ENCODE results near the gene NOSTRIN.
"Not testable (repeated sequence)": the region's sequence is repeated elsewhere in the genome, so short reads cannot be mapped to it uniquely, and the experiment has no call there.

NOSTRIN gene

GRCh38 chr2:168790226-168790902, 12.1 kb upstream of the NOSTRIN start:
- DNase-seq = no peak

GRCh38 chr2:168791140-168791539, 11.3 kb upstream of the NOSTRIN start:
- not testable (repeated sequence) for DNase-seq

GRCh38 chr2:168793596-168793995, 8.8 kb upstream of the NOSTRIN start:
- DNase-seq = no peak

GRCh38 chr2:168794968-168795367, 7.5 kb upstream of the NOSTRIN start:
- DNase-seq = no peak

- DNase-seq = no peak
These were observed 6.3 kb upstream of the NOSTRIN start for GRCh38 chr2:168796090-168796577.

DNA sequence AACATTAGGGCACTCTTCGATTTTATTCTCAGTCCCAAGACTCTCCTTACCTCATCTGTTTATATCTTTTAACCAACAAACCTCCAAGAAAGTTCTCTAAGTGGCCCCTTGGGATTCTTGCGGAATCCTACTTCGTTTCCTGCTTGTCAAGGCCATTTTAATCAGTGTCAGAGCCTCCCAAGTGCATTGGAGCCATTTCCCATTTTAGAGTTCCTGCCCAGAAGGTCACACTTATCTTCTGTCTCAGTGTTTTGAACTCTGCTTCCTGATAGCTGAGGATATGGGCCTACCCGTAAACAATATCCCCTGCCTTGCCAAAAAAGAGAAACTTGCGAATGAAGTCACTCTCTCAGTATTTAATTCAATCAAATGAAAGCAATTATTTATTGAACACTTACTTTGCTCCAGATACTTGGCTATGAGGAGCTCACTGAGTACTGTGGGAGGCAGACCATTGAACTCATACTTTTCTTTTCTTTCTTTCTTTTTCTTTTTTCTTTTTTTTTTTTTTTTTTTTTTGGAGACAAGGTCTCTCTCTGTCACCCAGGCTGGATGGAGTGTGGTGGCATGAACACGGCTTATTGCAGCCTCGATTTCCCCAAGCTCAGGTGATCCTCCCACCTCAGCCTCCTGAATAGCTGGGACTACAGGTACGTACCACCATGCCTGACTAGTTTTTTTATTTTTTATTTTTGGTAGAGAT, 5.7 kb upstream of the NOSTRIN start:
- no peak for DNase-seq

DNA sequence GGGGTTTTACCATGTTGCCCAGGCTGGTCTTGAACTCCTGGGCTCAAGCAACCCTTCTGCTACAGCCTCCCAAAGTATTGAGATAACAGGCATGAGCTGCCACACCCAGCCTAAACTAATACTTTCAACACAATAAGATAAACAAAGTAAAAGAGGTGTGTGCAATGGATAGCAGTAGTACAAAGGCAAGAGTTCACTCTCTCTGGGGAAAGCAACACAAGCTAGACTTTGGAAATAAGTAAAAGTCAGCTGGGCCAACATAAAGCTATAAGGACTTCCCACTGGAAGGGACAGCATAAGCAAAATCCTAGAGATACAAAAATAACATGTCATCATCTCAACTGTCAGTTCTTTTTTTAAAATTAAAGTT, 5.2 kb upstream of the NOSTRIN start:
- DNase-seq = no peak

DNA sequence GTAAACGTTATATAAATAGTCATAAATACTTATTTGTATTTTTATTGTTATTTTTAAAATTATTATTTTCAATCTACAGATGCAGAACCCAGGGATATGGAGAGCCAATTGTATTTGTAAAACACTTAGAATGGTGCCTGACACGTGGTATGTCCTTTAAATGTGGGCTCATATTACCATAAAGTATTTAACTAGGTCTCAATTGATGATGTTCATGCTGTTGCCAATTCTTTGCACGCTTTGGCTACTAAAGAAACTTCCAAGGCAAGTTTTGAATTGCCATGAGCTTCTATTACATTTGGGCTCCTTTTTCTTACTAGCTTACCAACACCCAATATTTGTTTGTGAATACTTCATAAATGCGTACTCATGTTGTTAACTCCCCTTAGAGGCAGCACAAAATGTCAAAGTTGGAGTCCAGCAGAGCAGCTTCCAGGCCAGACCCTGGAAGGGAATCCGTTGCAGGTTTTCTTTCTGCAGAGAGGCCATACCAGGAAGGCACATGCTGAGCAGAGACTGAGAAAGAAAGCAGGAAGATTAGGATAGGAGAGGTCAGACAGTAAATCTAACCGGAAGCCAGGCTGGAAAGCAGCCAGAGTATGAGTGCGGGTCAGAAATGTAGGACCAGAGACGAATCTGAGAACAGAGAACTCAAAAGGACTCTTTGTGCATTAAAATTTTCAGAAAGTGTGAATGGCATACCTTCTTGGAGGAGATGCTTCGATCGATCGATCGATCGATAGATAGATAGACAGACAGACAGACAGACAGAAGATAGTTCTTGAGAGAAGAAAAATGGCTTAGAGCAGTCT, 4.2 kb upstream of the NOSTRIN start:
- no peak for DNase-seq

- DNase-seq = no peak
These were observed 3.5 kb upstream of the NOSTRIN start for GRCh38 chr2:168798888-168799410.

- no peak for DNase-seq
These were observed 966 bp upstream of the NOSTRIN start for GRCh38 chr2:168801471-168801870.

GRCh38 chr2:168802859-168803725, 655 bp downstream of the NOSTRIN start:
- no peak for DNase-seq

GRCh38 chr2:168804214-168804613, 1.8 kb downstream of the NOSTRIN start:
- no peak for DNase-seq

DNA sequence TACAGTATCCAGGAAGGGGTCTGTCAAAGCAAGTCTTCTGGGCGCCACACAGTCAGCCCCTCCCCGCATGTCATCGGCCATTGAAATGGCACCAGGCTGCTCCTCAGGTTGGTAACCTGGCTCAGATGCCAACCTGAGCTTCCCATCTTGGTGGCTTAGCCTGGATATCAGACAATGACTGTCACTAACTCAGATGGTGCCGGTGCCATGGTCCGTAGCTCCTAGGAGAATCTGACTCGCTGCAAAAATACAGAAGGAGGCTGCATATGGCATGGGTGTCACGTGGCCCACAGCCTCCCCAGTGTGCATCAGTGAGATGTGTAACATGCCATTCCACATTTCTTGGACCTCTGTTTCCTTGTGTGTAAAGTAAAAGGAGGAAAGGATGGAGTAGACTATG, 3.2 kb downstream of the NOSTRIN start:
- DNase-seq = no peak

GRCh38 chr2:168809537-168809936, 7.1 kb downstream of the NOSTRIN start:
- DNase-seq = no peak

DNA sequence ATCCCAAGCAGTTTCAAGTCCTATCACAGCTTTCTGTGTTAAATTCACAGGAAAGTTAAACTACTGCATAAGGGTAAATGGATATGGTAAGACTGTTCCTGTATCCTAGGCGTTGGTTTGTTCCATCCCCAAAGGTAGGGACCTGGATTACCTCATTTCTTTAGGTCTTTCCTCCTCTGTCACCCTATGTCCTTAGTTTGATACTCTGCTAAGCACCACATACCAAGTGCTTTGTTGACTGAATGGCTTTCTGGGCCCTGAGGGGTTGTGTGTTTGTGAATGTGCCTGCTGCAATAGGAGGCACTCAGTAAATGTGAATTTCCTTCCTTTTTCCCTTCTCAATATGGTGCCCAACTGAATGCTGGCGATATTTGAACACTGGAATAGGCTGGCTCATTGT, 7.8 kb downstream of the NOSTRIN start:
- DNase-seq = no peak

GRCh38 chr2:168811696-168812095, 9.3 kb downstream of the NOSTRIN start:
- DNase-seq = no peak

DNA sequence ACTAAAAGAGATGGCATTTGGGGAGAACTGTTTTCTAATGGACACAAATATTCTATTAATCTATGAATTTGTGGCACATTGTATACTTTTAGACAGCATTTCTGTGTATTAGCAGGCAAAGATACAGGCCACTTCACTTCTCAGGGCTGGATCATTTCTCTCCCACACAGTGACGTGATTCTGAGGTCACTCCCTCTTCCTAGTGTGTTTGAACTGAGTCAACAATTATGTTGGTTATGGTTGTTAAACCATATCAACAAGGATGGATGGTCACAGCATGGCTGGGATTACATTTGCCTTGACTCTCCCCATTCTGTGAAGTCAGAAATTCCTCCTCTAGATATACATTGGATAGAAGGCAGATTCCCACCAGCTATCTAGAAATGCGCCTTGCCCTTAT, 11.6 kb downstream of the NOSTRIN start:
- DNase-seq = no peak

DNA sequence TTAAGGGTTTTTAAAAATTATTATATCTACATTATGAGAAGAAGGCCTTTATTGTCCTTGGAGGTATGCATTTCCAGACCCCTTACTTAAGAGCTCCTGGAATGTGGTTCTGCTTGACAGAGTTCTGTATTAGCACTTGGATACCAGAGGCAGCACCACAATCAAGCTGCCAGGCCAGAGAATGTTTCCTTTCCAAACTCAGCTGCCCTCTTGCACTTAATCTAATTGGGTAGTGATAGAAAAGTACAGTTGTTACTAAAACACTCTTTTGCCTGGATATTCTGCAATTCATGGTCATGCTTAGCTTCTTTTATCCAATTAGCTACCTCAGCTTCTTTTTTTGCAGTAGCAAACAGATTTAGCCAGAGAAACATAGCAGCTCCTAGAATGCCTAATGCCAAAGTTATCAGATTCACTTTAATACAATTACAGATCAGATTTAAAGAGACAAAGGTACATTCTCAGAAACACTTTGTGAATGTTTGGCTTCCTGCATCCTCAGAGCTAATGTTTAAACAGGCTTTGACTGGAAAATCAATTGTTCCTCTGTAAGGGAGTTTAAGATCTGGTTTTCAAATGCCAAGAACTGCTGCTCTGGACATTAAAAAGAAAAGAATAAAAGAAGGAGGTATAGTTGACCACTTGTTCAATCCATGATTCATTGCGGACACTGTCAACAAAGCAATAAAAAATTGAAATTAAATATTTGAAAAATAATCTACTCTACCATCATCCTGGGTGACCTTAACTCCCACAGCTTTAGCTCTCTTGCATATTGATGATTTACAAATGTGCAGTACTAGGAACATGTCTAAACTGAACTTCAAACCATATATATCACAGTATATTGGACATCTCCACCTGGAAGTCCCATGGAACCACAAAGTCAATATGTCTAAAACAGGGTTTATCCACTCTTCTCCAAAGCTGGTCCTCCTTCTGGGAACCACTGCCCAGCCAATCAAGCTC, 12.8 kb downstream of the NOSTRIN start:
- no peak for DNase-seq

DNA sequence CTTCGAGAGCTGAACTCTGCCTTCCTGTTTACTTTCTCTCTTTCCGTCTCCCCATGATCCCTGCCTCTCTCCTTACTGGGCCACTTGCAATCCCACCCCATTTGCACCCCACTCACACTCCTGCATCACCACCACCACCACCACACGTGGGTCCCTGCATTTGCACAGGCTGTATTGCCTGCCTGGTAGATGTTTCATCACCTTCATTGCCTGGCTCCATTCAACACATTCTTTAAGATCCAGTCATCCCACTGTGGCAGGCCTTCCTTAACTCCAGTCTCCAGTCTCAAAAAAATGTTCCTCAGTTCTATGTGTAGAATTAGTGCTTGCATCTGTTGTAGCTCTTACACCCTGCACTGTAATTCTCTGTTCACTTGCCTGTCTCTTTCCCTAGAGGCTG, 13.9 kb downstream of the NOSTRIN start:
- DNase-seq = no peak

- DNase-seq = no peak
These were observed 16.7 kb downstream of the NOSTRIN start for GRCh38 chr2:168819050-168819715.

All from activated CD4-positive, CD25-positive, alpha-beta regulatory T cell treated with anti-CD3 and anti-CD28 coated beads, Interleukin-2, amount 50 U/mL, for 72 hours (primary cell).